ENCODE measurements around the gene RGS3. TPM values are rescaled to one million over a fixed set of nuclear protein-coding genes. Genes with fewer than 3 reads are reported as not detected.

The RGS3 gene
- total and polyA plus RNA-seq, 2 of the 13 experiments (the other 11 are each of a cell fraction or from before 2014, with no cell fraction given) = 17.1 to 28.8 TPM

DNA sequence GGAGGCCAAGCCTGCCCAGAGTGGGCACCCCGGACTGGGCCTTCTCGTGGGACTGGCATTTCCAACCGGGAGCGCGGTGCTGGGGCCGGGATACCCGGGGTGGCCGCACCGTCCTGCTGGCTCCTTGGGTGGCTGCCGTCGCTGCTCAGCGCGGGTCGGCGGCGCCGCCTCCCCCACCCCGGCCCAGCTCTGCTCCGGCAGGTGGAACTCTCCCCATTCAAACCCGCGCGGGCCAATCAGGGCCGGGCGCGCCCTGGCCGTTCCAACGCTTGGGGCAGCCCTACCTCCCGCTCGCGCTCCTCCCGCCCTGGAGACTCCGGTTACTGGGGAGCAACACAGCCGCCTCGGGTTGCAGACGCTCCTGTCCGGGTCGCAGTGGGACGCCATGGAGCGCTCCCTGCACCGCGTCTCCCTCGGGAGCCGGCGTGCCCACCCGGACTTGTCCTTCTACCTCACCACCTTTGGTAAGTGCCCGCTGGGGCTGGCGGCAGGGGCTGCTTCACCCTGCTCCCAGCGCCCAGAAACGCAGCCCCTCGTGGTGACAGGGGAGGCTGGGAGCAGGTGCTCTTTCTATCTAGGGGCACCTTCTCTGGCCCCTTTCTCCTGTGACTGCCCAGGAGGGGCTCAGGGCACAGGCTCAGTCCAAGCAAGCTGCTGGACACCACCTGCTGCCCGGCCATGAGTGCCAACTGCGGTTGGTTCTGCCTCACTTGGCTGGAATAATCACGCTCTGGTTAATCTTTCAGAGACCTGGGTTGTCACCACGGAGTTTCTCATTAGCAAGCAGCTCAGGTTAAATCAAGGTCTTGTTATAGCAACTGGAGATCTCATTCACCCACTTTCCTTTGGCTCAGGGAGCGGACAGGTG is at the start of gene RGS3 (continued):
- TF ChIP-seq, protein P1, sequence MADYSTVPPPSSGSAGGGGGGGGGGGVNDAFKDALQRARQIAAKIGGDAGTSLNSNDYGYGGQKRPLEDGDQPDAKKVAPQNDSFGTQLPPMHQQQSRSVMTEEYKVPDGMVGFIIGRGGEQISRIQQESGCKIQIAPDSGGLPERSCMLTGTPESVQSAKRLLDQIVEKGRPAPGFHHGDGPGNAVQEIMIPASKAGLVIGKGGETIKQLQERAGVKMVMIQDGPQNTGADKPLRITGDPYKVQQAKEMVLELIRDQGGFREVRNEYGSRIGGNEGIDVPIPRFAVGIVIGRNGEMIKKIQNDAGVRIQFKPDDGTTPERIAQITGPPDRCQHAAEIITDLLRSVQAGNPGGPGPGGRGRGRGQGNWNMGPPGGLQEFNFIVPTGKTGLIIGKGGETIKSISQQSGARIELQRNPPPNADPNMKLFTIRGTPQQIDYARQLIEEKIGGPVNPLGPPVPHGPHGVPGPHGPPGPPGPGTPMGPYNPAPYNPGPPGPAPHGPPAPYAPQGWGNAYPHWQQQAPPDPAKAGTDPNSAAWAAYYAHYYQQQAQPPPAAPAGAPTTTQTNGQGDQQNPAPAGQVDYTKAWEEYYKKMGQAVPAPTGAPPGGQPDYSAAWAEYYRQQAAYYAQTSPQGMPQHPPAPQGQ (CRISPR knock-in tag; IDR thresholded peaks at IDR 0.05; ENCODE audit: borderline replicate concordance) = no peak
- no peak for TF ChIP-seq ZNF468 (CRISPR knock-in tag; IDR thresholded peaks at IDR 0.05)
- TF ChIP-seq KDM5A (IDR thresholded peaks at IDR 0.05; ENCODE audit: borderline replicate concordance, low read length) = no peak
- no peak for TF ChIP-seq SYNCRIP (IDR thresholded peaks at IDR 0.05; ENCODE audit: insufficient read depth, low read depth, low read length)
- peak; percentile 83 for TF ChIP-seq RBFOX2 (IDR thresholded peaks at IDR 0.05; ENCODE audit: low read depth, low read length)
- TF ChIP-seq ZNF883 (CRISPR knock-in tag; IDR thresholded peaks at IDR 0.05; ENCODE audit: not compliant biosample characterization) = peak; percentile 48
- peak; percentile 84; the same call in 1 of the 2 replicates for TF ChIP-seq ZNF891 (CRISPR knock-in tag; IDR thresholded peaks at IDR 0.05)
- TF ChIP-seq WIZ (CRISPR knock-in tag; IDR thresholded peaks at IDR 0.05) = 0 out of 2 replicates have a peak, but pooled peaks have one; percentile 30
- TF ChIP-seq, protein P2, sequence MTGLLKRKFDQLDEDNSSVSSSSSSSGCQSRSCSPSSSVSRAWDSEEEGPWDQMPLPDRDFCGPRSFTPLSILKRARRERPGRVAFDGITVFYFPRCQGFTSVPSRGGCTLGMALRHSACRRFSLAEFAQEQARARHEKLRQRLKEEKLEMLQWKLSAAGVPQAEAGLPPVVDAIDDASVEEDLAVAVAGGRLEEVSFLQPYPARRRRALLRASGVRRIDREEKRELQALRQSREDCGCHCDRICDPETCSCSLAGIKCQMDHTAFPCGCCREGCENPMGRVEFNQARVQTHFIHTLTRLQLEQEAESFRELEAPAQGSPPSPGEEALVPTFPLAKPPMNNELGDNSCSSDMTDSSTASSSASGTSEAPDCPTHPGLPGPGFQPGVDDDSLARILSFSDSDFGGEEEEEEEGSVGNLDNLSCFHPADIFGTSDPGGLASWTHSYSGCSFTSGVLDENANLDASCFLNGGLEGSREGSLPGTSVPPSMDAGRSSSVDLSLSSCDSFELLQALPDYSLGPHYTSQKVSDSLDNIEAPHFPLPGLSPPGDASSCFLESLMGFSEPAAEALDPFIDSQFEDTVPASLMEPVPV (CRISPR knock-in tag; IDR thresholded peaks at IDR 0.05) = peak; percentile 23; the same call in 1 of the 2 replicates
- TF ChIP-seq ZNF709 (CRISPR knock-in tag; IDR thresholded peaks at IDR 0.05) = peak; percentile 1; the same call in 1 of the 2 replicates
- no peak for TF ChIP-seq SOX6 (IDR thresholded peaks at IDR 0.05)
- peak; percentile 44 for TF ChIP-seq SOX6 (CRISPR knock-in tag; IDR thresholded peaks at IDR 0.05)
- TF ChIP-seq ZNF7 (CRISPR knock-in tag; IDR thresholded peaks at IDR 0.05) = no peak
- no peak for TF ChIP-seq RBAK (CRISPR knock-in tag; IDR thresholded peaks at IDR 0.05)
- TF ChIP-seq, protein P3, sequence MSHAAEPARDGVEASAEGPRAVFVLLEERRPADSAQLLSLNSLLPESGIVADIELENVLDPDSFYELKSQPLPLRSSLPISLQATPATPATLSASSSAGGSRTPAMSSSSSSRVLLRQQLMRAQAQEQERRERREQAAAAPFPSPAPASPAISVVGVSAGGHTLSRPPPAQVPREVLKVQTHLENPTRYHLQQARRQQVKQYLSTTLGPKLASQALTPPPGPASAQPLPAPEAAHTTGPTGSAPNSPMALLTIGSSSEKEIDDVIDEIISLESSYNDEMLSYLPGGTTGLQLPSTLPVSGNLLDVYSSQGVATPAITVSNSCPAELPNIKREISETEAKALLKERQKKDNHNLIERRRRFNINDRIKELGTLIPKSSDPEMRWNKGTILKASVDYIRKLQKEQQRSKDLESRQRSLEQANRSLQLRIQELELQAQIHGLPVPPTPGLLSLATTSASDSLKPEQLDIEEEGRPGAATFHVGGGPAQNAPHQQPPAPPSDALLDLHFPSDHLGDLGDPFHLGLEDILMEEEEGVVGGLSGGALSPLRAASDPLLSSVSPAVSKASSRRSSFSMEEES (CRISPR knock-in tag; IDR thresholded peaks at IDR 0.05) = no peak; the same call in 1 of the 2 replicates
- TF ChIP-seq, protein P4, sequence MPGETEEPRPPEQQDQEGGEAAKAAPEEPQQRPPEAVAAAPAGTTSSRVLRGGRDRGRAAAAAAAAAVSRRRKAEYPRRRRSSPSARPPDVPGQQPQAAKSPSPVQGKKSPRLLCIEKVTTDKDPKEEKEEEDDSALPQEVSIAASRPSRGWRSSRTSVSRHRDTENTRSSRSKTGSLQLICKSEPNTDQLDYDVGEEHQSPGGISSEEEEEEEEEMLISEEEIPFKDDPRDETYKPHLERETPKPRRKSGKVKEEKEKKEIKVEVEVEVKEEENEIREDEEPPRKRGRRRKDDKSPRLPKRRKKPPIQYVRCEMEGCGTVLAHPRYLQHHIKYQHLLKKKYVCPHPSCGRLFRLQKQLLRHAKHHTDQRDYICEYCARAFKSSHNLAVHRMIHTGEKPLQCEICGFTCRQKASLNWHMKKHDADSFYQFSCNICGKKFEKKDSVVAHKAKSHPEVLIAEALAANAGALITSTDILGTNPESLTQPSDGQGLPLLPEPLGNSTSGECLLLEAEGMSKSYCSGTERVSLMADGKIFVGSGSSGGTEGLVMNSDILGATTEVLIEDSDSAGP (CRISPR knock-in tag; IDR thresholded peaks at IDR 0.05; ENCODE audit: borderline replicate concordance) = peak; percentile 86
- TF ChIP-seq ZNF777 (CRISPR knock-in tag; IDR thresholded peaks at IDR 0.05) = peak; percentile 90
- TF ChIP-seq, protein P5, sequence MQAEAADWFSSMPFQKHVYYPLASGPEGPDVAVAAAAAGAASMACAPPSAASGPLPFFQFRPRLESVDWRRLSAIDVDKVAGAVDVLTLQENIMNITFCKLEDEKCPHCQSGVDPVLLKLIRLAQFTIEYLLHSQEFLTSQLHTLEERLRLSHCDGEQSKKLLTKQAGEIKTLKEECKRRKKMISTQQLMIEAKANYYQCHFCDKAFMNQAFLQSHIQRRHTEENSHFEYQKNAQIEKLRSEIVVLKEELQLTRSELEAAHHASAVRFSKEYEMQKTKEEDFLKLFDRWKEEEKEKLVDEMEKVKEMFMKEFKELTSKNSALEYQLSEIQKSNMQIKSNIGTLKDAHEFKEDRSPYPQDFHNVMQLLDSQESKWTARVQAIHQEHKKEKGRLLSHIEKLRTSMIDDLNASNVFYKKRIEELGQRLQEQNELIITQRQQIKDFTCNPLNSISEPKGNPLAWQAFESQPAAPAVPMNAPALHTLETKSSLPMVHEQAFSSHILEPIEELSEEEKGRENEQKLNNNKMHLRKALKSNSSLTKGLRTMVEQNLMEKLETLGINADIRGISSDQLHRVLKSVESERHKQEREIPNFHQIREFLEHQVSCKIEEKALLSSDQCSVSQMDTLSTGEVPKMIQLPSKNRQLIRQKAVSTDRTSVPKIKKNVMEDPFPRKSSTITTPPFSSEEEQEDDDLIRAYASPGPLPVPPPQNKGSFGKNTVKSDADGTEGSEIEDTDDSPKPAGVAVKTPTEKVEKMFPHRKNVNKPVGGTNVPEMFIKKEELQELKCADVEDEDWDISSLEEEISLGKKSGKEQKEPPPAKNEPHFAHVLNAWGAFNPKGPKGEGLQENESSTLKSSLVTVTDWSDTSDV (CRISPR knock-in tag; IDR thresholded peaks at IDR 0.05) = peak; percentile 94
